A549 (cell line): ENCODE measurements around the gene KCNQ1OT1. TPM values are rescaled to one million over a fixed set of nuclear protein-coding genes. Genes with fewer than 3 reads are reported as not detected.

Experiments used
- ATAC-seq, 2 experiments: fragments of 200-7000 bp in 1 of 2; fragments of >200 bp in 1 of 2; cut with Nextera tagmentation in 1 of 2; cut with Tn5 transposase in 1 of 2; 3 replicates each; pipeline versions ENCODE4 v1.8.0 to v1.9.1; 2018 to 2020; ENCODE audit warnings: mild to moderate bottlenecking in 1 of 2, moderate library complexity in 1 of 2
- CTCF ChIA-PET: fragments of 300-600 bp; sonication (Branson Sonifier 250); formaldehyde crosslinking; extraction: SDS; loops from one replicate; lab custom pipeline; 2021; ENCODE audit warnings: antibody characterized with exemption, inconsistent platforms; lab: Yijun Ruan, JAX
- POLR2A ChIA-PET: fragments of 350-600 bp; formaldehyde crosslinking; extraction: SDS; loops from one replicate; lab custom pipeline; 2021; ENCODE audit warnings: antibody characterized with exemption, inconsistent platforms; lab: Yijun Ruan, JAX
- DNase-seq, 2 experiments: peaks; one replicate each; pipeline versions ENCODE4 v3.0.0 to v3.0.0-alpha.2; 2011 to 2016; ENCODE audit warnings: low read depth in 1 of 2, low spot score in 1 of 2
- FAIRE-seq: peaks from 2 replicates; lab custom pipeline; 2011; peaks lifted over from hg19 to GRCh38; lab: Jason Lieb, UNC
- H3K27ac ChIP-seq, 2 experiments: fragments of >200 bp; sonication (Bioruptor Twin); formaldehyde crosslinking; 3 replicates each; pipeline ENCODE4 v1.5.1; 2016 to 2017
- H3K4me1 ChIP-seq: fragments of >200 bp; sonication (Bioruptor Twin); formaldehyde crosslinking; 3 replicates; pipeline ENCODE4 v1.6.1; 2016
- H3K4me2 ChIP-seq: fragments of >200 bp; sonication (Bioruptor Twin); formaldehyde crosslinking; 3 replicates; pipeline ENCODE4 v1.6.1; 2016
- H3K4me3 ChIP-seq: fragments of >200 bp; sonication (Bioruptor Twin); formaldehyde crosslinking; 3 replicates; pipeline ENCODE4 v1.5.1; 2016
- H3K9me3 ChIP-seq: fragments of >200 bp; sonication (Bioruptor Twin); formaldehyde crosslinking; 3 replicates; pipeline ENCODE4 v1.6.1; 2016
- ATOH8 ChIP-seq: fragments of 250-450 bp; sonication (Bioruptor Pico); IDR thresholded peaks from 2 replicates; pipeline ENCODE4 v1.5.0; 2020; ENCODE audit warnings: low read depth, mild to moderate bottlenecking, moderate library complexity
- CBX2 ChIP-seq: fragments of 200-600 bp; sonication (generic); IDR thresholded peaks from 2 replicates; pipeline ENCODE4 v1.6.1; 2016; ENCODE audit warnings: low read depth, mild to moderate bottlenecking, borderline replicate concordance
- CHD2 ChIP-seq: fragments of 150-350 bp; IDR thresholded peaks from 2 replicates; pipeline ENCODE4 v1.6.1; 2014; ENCODE audit warnings: low read length; ENCODE audit not compliant: partially characterized antibody
- CHD4 ChIP-seq: fragments of 200-600 bp; sonication (generic); IDR thresholded peaks from 2 replicates; pipeline ENCODE4 v1.6.1; 2016; ENCODE audit warnings: antibody characterized with exemption, mild to moderate bottlenecking, borderline replicate concordance
- EHF ChIP-seq: fragments of 250-450 bp; sonication (Bioruptor Pico); IDR thresholded peaks from 2 replicates; pipeline ENCODE4 v1.5.0; 2020; ENCODE audit warnings: mild to moderate bottlenecking
- ELK1 ChIP-seq: fragments of 150-350 bp; IDR thresholded peaks from 2 replicates; pipeline ENCODE4 v1.6.1; 2014; ENCODE audit warnings: low read depth, mild to moderate bottlenecking, low read length
- EP300 ChIP-seq, 2 experiments: fragments of >200 bp; sonication (Bioruptor Twin); formaldehyde crosslinking; IDR thresholded peaks; 2 replicates in 1 of 2; 3 replicates in 1 of 2; pipeline ENCODE4 v1.6.1; 2016 to 2017
- HEYL ChIP-seq: fragments of 250-450 bp; sonication (Bioruptor Pico); IDR thresholded peaks from 2 replicates; pipeline ENCODE4 v1.8.0; 2021; ENCODE audit warnings: mild to moderate bottlenecking, moderate library complexity
- HOXB5 ChIP-seq: fragments of 250-450 bp; sonication (Bioruptor Pico); IDR thresholded peaks from 2 replicates; pipeline ENCODE4 v1.5.0; 2020; ENCODE audit warnings: mild to moderate bottlenecking, moderate library complexity
- MAFK ChIP-seq: fragments of 450-650 bp; IDR thresholded peaks from 2 replicates; pipeline ENCODE4 v1.6.1; 2014; ENCODE audit not compliant: partially characterized antibody
- MYC ChIP-seq: IDR thresholded peaks from 2 replicates; pipeline ENCODE4 v1.6.1; 2012; ENCODE audit warnings: mild to moderate bottlenecking, inconsistent platforms, low read length, improper control_type of control experiment, borderline replicate concordance
- NFE2L2 ChIP-seq: fragments of 150-350 bp; conservative IDR thresholded peaks from 2 replicates; pipeline ENCODE4 v1.6.1; 2014; ENCODE audit warnings: low read length
- PBX3 ChIP-seq: IDR thresholded peaks from 2 replicates; pipeline ENCODE4 v1.6.1; 2012
- POLR2AphosphoS2 ChIP-seq: conservative IDR thresholded peaks from 2 replicates; pipeline ENCODE4 v1.6.1; 2012; ENCODE audit warnings: low read length, improper control_type of control experiment, inconsistent platforms
- RAD21 ChIP-seq, 2 experiments: fragments of >200 bp in 1 of 2; sonication (Bioruptor Twin) in 1 of 2; formaldehyde crosslinking in 1 of 2; IDR thresholded peaks in 1 of 2; conservative IDR thresholded peaks in 1 of 2; 2 replicates in 1 of 2; 3 replicates in 1 of 2; pipeline ENCODE4 v1.6.1; 2012 to 2018; ENCODE audit warnings: inconsistent platforms in 1 of 2
- RCOR1 ChIP-seq: fragments of 150-350 bp; IDR thresholded peaks from 2 replicates; pipeline ENCODE4 v1.6.1; 2014; ENCODE audit warnings: antibody characterized with exemption, low read length, low read depth
- REST ChIP-seq: fragments of 200-600 bp; sonication (generic); IDR thresholded peaks from 2 replicates; pipeline ENCODE4 v1.6.1; 2016; ENCODE audit warnings: antibody characterized with exemption, mild to moderate bottlenecking, moderate library complexity
- SREBF2 ChIP-seq: fragments of 450-650 bp; IDR thresholded peaks from 2 replicates; pipeline ENCODE4 v1.6.1; 2014; ENCODE audit warnings: mild to moderate bottlenecking, moderate library complexity
- ZC3H11A ChIP-seq: fragments of 450-650 bp; IDR thresholded peaks from 2 replicates; pipeline ENCODE4 v1.6.1; 2014; ENCODE audit warnings: antibody characterized with exemption, mild to moderate bottlenecking
- ZFP36 ChIP-seq: fragments of 450-650 bp; IDR thresholded peaks from 2 replicates; pipeline ENCODE4 v1.6.1; 2014; ENCODE audit warnings: borderline replicate concordance; ENCODE audit not compliant: partially characterized antibody
- ZNF302 ChIP-seq: fragments of 250-450 bp; sonication (Bioruptor Pico); IDR thresholded peaks from 2 replicates; pipeline ENCODE4 v1.9.0; 2021; ENCODE audit warnings: inconsistent platforms, mild to moderate bottlenecking, moderate library complexity
- WGBS: methylation state at CpG from one replicate; pipeline ENCODE4 v1.1.6; 2017; ENCODE audit errors: missing lambda C conversion rate; 5-methylcytosine and 5-hydroxymethylcytosine counted together
- polyA plus RNA-seq, 4 experiments: library from polyadenylated mRNA; depleted of rRNA in 3 of 4; stranded (reverse); fragments of >200 nt; fragmentation: RNase III in 1 of 4; extraction: RNeasy Plus Mini Kit Qiagen cat#74134 plus additional on column Dnase treatment in 1 of 4; gene quantifications; 2 replicates in 3 of 4; 3 replicates in 1 of 4; pipeline ENCODE4 v1.2.3, GENCODE V29; 2011 to 2017

The KCNQ1OT1 gene
- polyA plus RNA-seq, 2 of the 4 experiments (the other 2 are of a cell fraction), result 0.03 to 0.13 TPM

GRCh38 chr11:2564588-2565425 lies 135.0 kb downstream of the KCNQ1OT1 start:
- TF ChIP-seq MYC, result no peak
- TF ChIP-seq HEYL, result no peak
- TF ChIP-seq EP300 (IDR thresholded peaks at IDR 0.05), result no peak
- no peak for TF ChIP-seq MAFK
- TF ChIP-seq ZC3H11A, result no peak
- TF ChIP-seq PBX3, result no peak
- TF ChIP-seq REST, result no peak
- TF ChIP-seq NFE2L2, result no peak
- TF ChIP-seq ZNF302 (CRISPR knock-in tag), result no peak
- no peak for TF ChIP-seq SREBF2
- TF ChIP-seq EHF, result no peak
- TF ChIP-seq CBX2, result no peak
- TF ChIP-seq ATOH8 (CRISPR knock-in tag), result no peak
- TF ChIP-seq RCOR1, result no peak
- TF ChIP-seq CHD4, result no peak
- no peak for TF ChIP-seq CHD2
- TF ChIP-seq, all 56 proteins: peak for 0
- Histone ChIP-seq H3K4me3 (no peak overlapping the region), H3K9me3 (no peaks in the 10 kb centered on the region), H3K4me1 (no peaks in the 10 kb centered on the region), H3K4me2 (no peak overlapping the region), H3K27ac (no peak overlapping the region)
- DNase-seq (no peak), ATAC-seq (no peak), FAIRE-seq (no peak)
- CTCF ChIA-PET, result interaction anchor here (1.0 to 1.7 kb wide), 2 partner anchors 32 to 324 kb away, joined by 4 to 8 read pairs; no protein-coding TSS in a partner anchor
- POLR2A ChIA-PET, result no interaction called here
- WGBS, result 79% methylated on average over 16 of the region's 16 CpGs

GRCh38 chr11:2564008-2564530 lies 135.7 kb downstream of the KCNQ1OT1 start:
- ChIA-PET POLR2A (no interaction called here), CTCF (interaction anchor here (1.0 to 1.7 kb wide), 3 partner anchors 14 to 324 kb away, joined by 3 to 8 read pairs (median 4); no protein-coding TSS in a partner anchor)
- H3K4me3 ChIP-seq, result no peak overlapping the region
- 71% methylated on average over 14 of the region's 14 CpGs for whole genome bisulfite sequencing
- H3K4me1 ChIP-seq, result no peaks in the 10 kb centered on the region
- no peak overlapping the region for H3K4me2 ChIP-seq
- no peaks in the 10 kb centered on the region for H3K9me3 ChIP-seq
- no peak overlapping the region for H3K27ac ChIP-seq
- TF ChIP-seq RAD21 (conservative IDR thresholded peaks at IDR 0.05 in 1 of 2, IDR thresholded peaks at IDR 0.05 in 1 of 2) (no peak), HOXB5 (CRISPR knock-in tag) (no peak), POLR2AphosphoS2 (no peak), ZFP36 (no peak), ELK1 (no peak)
- no peak for FAIRE-seq
- no peak for ATAC-seq
- DNase-seq, result no peak
